K562 (cell line): ENCODE measurements around the gene HSD3B7. TPM values are rescaled to one million over a fixed set of nuclear protein-coding genes. Genes with fewer than 3 reads are reported as not detected.

ENCODE experiments used
- CHCHD3 ChIP-seq: fragments of 250-450 bp; sonication (Bioruptor Pico); IDR thresholded peaks from 2 replicates; pipeline ENCODE4 v2.1.2; 2022; ENCODE audit warnings: mild to moderate bottlenecking
- FOXJ3 ChIP-seq: sonication (generic); formaldehyde crosslinking; IDR thresholded peaks from 2 replicates; pipeline ENCODE4 v1.4.0; 2020; ENCODE audit warnings: mild to moderate bottlenecking, missing genetic modification reagents
- ILK ChIP-seq: fragments of 450-650 bp; IDR thresholded peaks from 2 replicates; pipeline ENCODE4 v1.6.1; 2016; ENCODE audit warnings: missing genetic modification characterization, low read depth, mild to moderate bottlenecking, missing compliant biosample characterization, moderate library complexity, borderline replicate concordance
- KLF10 ChIP-seq: fragments of 250-450 bp; sonication (Bioruptor Pico); IDR thresholded peaks from 2 replicates; pipeline ENCODE4 v1.6.1; 2021; ENCODE audit warnings: matching md5 sums
- KLF13 ChIP-seq: fragments of 450-650 bp; IDR thresholded peaks from 2 replicates; pipeline ENCODE4 v1.6.1; 2016; ENCODE audit warnings: missing genetic modification characterization, low read depth, mild to moderate bottlenecking, missing compliant biosample characterization, moderate library complexity, borderline replicate concordance
- MED1 ChIP-seq: sonication (generic); formaldehyde crosslinking; IDR thresholded peaks from 2 replicates; pipeline ENCODE4 v1.8.1; 2023; ENCODE audit warnings: missing genetic modification reagents, borderline replicate concordance
- PCBP1 ChIP-seq: fragments of 200-400 bp; formaldehyde crosslinking; IDR thresholded peaks from 2 replicates; pipeline ENCODE4 v1.6.1; 2018; ENCODE audit warnings: mild to moderate bottlenecking, low read depth, low read length; ENCODE audit not compliant: poor library complexity, severe bottlenecking
- SAP30 ChIP-seq: fragments of 200-600 bp; sonication (generic); IDR thresholded peaks from 2 replicates; pipeline ENCODE4 v1.6.1; 2012; ENCODE audit warnings: borderline replicate concordance, low read depth, mild to moderate bottlenecking, moderate library complexity, low read length, control low read depth, inconsistent platforms; ENCODE audit not compliant: insufficient read depth, poor library complexity, severe bottlenecking
- ZEB2 ChIP-seq: fragments of 450-650 bp; IDR thresholded peaks from 2 replicates; pipeline ENCODE4 v1.6.1; 2016
- ZNF431 ChIP-seq: sonication (generic); formaldehyde crosslinking; IDR thresholded peaks from 2 replicates; pipeline ENCODE4 v1.8.0; 2022; ENCODE audit warnings: mild to moderate bottlenecking, missing genetic modification reagents
- ZNF444 ChIP-seq: fragments of 250-450 bp; sonication (Bioruptor Pico); IDR thresholded peaks from 2 replicates; pipeline ENCODE4 v1.4.0; 2020; ENCODE audit warnings: mild to moderate bottlenecking, moderate library complexity
- polyA plus RNA-seq, 8 experiments: library from polyadenylated mRNA; depleted of rRNA in 4 of 8; stranded (reverse) in 5 of 8; unstranded in 3 of 8; fragments of >200 nt; fragmentation: Nextera tagmentation in 2 of 8; fragmentation: Illumina TruSeq in 1 of 8; extraction: Ambion mirVana in 2 of 8; extraction: Trizol in 1 of 8; gene quantifications; 2 replicates each; pipeline versions ENCODE4 v1.2.1 to v1.2.3, GENCODE V29; 2011 to 2014; ENCODE audit warnings: inconsistent platforms in 1 of 8, missing spikeins in 1 of 8
- total RNA-seq, 7 experiments: library from RNA; depleted of rRNA in 6 of 7; stranded (reverse); fragments of >200 nt in 6 of 7; fragmentation: Illumina TruSeq in 2 of 7; extraction: Trizol in 2 of 7; gene quantifications; 2 replicates each; pipeline versions ENCODE4 v1.2.1 to v1.2.3, GENCODE V29; 2011 to 2021; ENCODE audit warnings: low replicate concordance in 1 of 7
- TF ChIP-seq, protein P1 (sequence below), 2 experiments: fragments of 450-650 bp in 1 of 2; sonication (generic) in 1 of 2; formaldehyde crosslinking in 1 of 2; IDR thresholded peaks; 2 replicates each; pipeline versions ENCODE4 v1.7.1 to v1.9.0; 2016 to 2022; ENCODE audit warnings: inconsistent platforms in 1 of 2, mild to moderate bottlenecking in 1 of 2, missing genetic modification reagents in 1 of 2
- TF ChIP-seq, protein P2 (sequence below): sonication (generic); formaldehyde crosslinking; IDR thresholded peaks from 2 replicates; pipeline ENCODE4 v1.8.1; 2023; ENCODE audit warnings: mild to moderate bottlenecking, missing genetic modification reagents

The HSD3B7 gene
- total and polyA plus RNA-seq, 9 of the 15 experiments (the other 6 are each of a cell fraction or from before 2014, with no cell fraction given), result 5.4 to 49.1 (median 23.0) TPM

DNA sequence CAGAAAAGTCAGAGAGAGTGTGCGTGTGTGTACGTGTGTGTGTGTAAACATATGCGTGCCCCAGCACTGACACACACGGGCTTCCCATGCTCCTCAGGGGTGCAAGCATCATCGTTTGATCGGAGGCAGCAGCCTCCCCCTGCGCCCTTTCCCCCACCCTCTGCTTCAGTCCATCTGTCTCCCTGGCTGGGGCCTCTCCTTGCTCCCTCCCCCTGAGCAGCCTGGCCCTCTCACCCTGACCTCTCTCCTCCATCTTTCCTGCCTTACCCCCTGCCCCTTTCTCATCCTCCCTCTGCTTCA is 21.0 kb downstream of the HSD3B7 start (continued):
- TF ChIP-seq, protein P1, sequence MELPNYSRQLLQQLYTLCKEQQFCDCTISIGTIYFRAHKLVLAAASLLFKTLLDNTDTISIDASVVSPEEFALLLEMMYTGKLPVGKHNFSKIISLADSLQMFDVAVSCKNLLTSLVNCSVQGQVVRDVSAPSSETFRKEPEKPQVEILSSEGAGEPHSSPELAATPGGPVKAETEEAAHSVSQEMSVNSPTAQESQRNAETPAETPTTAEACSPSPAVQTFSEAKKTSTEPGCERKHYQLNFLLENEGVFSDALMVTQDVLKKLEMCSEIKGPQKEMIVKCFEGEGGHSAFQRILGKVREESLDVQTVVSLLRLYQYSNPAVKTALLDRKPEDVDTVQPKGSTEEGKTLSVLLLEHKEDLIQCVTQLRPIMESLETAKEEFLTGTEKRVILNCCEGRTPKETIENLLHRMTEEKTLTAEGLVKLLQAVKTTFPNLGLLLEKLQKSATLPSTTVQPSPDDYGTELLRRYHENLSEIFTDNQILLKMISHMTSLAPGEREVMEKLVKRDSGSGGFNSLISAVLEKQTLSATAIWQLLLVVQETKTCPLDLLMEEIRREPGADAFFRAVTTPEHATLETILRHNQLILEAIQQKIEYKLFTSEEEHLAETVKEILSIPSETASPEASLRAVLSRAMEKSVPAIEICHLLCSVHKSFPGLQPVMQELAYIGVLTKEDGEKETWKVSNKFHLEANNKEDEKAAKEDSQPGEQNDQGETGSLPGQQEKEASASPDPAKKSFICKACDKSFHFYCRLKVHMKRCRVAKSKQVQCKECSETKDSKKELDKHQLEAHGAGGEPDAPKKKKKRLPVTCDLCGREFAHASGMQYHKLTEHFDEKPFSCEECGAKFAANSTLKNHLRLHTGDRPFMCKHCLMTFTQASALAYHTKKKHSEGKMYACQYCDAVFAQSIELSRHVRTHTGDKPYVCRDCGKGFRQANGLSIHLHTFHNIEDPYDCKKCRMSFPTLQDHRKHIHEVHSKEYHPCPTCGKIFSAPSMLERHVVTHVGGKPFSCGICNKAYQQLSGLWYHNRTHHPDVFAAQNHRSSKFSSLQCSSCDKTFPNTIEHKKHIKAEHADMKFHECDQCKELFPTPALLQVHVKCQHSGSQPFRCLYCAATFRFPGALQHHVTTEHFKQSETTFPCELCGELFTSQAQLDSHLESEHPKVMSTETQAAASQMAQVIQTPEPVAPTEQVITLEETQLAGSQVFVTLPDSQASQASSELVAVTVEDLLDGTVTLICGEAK (IDR thresholded peaks at IDR 0.05), result no peak
- TF ChIP-seq, protein P1 (CRISPR knock-in tag; IDR thresholded peaks at IDR 0.05), result no peak
- TF ChIP-seq KLF13 (no peak), ZNF431 (CRISPR knock-in tag) (no peak), ZNF444 (no peak), CHCHD3 (no peak), SAP30 (no peak), KLF10 (CRISPR knock-in tag) (no peak), ILK (tag) (no peak), PCBP1 (no peak), MED1 (no peak), FOXJ3 (CRISPR knock-in tag) (no peak), ZEB2 (no peak)
- TF ChIP-seq, protein P2, sequence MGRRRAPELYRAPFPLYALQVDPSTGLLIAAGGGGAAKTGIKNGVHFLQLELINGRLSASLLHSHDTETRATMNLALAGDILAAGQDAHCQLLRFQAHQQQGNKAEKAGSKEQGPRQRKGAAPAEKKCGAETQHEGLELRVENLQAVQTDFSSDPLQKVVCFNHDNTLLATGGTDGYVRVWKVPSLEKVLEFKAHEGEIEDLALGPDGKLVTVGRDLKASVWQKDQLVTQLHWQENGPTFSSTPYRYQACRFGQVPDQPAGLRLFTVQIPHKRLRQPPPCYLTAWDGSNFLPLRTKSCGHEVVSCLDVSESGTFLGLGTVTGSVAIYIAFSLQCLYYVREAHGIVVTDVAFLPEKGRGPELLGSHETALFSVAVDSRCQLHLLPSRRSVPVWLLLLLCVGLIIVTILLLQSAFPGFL (CRISPR knock-in tag), result no peak
